GM21528 (cell line): Measurements from ENCODE around the gene SLC39A10.

Source experiments
- ATAC-seq: cut with Tn5 transposase; IDR thresholded peaks from one replicate; pipeline ENCODE4 v1.9.1; 2021; ENCODE audit warnings: mild to moderate bottlenecking, moderate library complexity; ENCODE audit not compliant: unreplicated experiment, low FRiP score

Gene SLC39A10

GRCh38 chr2:195779491-195779890 lies 122.5 kb downstream of the SLC39A10 start:
- ATAC-seq: no peak

- ATAC-seq: no peak
Measured at GRCh38 chr2:195782156-195782555, 125.1 kb downstream of the SLC39A10 start.
